RPMI8226 (cell line): ENCODE data around the gene COTL1.

Source experiments
- DNase-seq: peaks from one replicate; pipeline ENCODE4 v3.0.0-alpha.2; 2015

COTL1 gene

DNA sequence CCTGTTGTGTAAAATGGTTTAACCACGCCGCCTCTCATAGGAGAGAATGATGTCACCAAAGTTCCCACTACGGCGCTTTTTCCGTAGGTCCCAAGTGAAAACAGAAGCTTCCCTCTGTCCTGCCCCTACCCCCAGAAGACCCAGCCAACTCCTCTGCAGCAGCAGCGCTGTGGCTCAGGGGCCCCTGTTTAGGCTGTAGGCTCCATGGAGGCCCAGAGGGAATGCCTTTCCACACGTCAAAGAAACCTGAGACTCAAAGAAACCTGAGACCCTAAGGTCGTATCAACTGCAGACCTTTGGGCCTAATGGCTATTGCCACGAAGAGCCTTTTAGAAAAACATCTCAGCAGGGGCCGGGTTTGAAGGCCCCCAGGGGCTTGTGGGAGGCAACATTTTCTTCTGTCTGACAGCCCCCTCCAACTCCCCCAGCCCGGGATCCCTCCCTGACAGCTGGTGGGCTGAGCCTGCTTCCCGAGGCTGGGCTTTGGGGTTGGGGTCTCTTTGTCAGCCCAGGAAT is 70.3 kb downstream of the COTL1 start:
- no peak for DNase-seq

DNA sequence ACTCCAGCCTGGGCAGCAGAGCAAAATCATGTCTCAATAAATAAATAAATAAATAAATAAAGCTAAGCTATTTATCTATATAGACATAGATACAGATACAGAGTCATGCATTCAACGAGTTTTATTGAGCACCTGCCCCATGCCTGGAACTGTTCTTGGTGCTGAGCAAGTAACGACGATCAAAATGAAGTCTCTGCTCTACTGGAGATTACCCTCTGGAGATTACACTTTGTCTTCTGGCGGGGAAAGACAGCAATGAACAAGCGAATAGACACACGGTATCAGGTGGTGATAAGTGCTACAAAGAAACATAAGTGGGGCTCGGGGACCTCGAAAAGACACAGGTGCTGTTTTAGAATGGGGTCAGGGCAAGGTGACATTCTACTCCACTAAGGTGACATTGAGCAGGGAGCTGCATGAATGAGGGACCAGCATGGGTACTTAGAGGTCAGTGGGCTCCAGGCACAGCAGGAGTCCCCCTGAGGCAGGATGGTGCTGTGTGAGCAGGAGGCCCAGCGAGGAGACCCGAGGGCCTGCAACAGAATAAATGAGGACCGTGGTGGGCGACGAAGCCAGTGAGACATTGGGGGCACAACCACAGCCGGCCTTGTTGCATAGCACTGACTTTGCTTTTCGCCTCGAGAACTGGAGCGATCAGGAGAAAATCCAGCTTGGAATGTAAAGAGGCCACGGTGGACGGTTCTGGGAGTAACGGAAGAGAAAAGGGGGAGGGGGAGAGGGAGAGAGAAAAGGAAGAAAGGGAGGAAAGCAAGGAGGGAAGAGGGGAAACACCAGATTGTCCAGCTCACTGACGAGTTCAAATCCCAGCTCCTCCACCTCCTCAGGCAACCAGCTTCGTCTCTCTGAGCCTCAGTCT is 71.0 kb downstream of the COTL1 start:
- DNase-seq, result no peak

DNA sequence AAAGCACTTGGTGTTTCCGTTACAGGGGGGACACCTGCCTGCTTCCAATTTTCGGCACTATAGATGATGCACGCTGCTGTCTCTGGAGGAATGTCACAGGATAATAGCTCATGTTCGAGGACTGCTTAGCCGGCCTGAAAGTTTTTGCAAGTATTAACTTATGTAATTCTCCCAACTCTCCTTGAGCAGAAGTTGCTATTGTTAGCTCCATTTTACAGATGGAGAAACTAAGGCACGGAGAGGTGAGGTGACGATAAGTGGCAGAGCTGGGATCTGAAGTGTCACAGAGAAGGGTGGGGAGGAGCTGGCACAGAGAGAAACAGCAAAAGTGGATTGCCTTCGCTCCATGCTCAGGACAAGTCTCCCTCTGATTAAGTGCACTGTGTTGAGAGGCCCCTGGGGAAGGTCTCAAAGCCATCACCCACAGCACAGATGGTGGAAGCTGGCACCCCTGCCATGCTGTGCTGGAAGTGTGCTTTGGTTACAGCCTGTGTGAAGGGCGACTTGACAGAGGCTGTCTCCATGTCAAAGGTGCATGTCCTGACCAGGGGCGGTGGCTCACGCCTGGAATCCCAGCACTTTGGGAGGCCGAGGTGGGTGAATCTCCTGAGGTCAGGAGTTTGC is 72.7 kb downstream of the COTL1 start:
- no peak for DNase-seq

DNA sequence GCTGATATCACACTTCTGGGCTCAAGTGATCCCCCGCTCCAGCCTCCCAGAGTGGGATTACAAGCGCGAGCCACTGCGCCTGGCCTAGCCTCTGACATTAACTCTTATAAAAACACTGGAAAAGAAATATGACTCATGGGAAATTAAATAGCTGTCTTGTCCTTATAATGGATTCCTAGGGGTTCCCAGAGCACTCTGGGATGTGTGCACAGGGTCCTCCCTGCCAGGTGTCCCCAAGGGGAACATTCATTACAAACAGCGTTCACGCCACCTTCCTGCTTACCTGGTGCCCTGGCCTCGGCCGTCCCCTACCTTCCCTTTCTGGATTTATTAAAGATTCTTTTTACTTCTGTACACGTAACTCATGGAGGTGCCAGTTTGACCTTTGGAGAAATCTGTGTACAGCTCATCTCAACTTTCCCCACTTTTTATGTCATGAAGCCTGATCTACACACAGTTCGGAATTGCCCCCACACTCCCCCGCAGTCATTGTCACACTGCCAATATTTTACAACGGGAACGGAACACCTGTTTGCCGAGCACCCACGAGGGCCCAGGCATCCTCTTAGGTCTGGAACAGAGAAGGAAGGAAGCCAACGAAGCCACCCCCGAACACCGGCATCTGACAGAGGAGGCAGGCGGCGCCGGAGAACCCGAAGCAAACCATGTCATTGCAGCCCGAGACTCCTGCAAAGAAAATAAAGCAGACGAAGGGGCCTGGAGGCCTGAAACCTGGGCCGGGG is 73.7 kb downstream of the COTL1 start:
- no peak for DNase-seq

DNA sequence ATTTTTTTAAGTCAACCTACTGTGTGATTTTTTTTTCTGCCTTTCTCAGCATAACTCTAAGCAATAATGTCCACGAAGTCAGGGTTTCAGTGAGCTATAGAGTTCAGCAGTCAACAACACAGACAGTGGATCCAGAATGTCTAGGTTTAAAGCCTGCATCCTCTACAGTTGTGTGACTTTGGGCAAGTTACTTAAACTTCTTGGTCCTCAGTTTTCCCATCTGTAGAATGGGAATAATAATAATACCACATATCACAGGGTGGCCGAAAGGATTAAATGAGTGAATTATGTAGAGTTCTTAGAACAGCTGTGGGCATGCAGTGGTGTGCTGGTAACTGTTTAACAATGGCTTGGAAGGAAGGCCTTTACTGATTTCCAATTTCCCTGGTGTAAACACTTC is 74.6 kb downstream of the COTL1 start:
- DNase-seq, result no peak

DNA sequence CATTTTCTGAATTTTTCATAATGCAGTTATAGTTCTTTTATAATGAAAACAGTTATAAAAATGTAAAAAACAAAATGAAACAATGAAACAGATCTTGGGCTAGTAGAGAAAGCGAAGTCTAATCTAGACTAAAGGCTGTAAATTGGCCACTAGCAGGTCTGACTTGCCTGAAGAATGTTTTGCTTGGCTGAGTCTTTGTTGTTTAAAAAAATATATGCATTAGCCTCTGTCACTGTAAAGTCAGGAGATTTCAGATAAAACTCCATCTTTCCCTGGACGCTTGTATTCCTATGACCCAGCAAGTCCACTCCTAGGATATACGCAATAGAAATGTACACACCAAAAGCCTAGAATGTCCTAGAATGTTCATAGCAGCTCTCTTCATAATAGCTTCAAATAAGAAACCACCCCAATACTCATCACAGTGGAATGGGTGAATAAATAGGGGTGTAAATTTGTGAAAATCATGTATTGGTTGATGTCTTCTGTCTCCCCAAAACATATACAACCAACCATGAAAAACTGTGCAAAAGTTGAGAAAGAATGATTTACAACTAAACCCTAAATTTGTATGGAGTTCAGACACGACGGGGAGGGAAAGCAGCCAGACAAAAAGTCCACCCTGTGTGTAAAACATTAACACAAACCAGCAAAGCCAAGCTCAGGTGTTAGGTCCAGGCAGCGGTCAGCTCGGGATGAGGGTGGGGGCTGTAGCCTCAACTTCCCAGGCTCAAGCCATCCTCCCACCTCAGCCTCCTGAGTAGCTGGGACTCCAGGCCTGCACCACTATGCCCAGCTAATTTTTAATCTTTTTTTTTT is 75.7 kb downstream of the COTL1 start:
- DNase-seq, result no peak

DNA sequence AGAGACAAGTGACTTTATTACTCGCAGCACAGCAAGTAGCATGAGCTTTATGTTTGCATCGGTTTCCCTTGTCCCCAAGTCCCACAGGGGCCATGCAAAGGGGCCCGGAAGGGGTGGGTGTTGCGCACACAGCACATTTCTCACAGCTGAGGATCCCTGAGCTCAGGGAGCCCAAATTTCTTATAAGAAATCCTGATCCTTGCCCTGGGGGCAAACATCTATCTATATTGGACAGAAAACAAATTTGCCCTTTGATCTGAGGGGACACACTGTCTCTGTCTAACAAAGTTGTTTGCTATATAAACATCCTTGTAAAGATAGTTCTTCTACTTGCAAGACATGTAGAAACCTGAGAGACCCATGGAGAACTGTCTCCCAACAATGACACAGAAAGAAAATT is 77.7 kb downstream of the COTL1 start:
- DNase-seq, result no peak

DNA sequence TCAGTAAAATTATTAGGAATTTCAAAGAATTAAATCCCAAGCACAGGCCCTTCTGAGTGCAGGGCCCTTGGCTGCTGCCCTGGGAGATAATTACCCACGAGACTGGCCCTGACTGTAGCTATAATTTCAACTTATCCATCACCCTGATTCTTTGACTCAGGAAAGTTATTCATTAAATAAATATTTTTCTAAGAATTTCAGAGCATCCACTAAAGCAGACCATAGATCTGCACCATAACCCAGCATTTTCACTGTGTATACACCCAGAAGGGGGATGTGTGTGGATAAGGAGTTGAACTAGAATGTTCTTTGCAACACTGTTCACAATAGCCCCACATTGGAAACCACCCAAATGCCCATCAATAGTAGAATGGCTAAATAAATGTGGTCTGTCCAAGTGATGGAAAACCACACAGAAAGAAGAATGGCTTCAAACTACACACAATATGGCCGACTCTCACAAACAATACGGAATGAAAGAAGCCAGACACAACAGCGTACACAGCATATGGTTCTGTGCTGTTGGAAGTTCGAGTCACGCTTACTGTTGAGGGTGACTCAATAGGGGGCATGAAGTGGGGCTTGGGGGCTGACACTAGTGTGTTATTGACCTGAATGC is 79.5 kb downstream of the COTL1 start:
- no peak for DNase-seq

DNA sequence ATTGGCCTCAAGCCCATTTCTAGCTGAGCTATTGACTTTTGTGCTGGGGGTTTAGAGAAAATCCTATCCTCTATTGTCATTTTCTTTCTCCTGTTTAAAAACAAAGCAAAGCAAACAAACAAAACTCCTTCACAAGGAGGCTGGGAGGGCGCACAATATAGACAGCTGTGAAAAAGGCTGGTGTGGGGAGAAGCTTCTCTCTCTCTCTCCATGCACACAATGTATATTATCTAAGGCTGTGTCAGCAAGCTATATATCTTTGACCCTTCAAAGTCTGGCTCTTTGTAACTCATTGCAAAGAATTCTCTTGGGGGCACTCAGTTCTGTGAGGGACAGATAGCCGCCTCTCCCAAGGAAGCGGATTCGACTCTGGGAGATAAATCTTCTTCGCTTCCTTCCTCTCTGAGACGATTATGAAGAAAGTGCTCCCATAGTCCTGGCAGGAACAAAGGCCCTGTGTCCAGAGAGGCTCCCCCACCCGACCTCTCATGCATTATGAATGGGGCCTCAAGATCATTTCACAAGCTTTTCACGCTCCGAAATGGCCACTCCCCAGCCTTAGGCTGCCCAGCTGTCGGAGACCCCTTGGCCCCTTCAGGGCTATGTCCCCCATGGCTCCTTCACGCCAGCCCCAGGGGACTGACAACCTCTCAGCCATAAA is 80.3 kb downstream of the COTL1 start:
- no peak for DNase-seq

DNA sequence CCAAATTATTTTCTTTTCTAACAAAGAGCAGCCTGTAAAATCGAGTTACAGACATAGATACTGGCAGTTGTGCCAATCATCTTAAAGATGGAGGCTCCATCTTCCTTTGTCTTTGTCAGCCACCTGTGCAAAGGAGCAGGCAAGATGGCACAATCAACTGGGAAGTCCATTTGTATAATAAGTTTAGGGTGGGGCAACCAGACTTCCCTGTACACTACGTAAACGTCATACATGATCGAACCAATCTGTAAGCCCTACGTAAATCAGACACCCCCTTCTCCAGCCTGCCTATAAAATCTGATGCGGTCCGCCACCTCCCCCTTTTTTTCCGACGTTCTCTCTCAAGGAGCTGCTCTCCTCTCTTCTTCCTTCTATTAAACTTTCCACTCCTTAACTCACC is 82.0 kb downstream of the COTL1 start:
- DNase-seq, result no peak

DNA sequence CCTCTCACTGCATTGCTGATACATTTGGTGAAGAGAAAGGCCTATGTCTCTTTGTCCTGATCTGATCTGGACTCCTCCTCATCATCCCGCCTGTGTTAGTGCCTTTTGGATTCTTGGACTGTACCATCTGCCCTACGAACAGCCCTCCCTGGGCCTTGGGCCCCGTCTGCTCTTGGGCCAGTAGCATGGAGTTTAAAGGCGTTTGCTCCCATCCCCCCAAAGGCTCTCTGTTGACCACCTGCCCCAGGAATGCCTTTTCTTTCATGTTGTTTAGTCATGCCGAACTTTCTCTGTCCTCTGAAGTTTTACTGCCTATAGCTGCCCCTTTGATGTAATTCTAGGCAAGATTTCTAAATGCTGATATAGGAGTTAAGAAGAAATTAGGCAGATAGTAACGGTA is 82.5 kb downstream of the COTL1 start:
- DNase-seq, result no peak

DNA sequence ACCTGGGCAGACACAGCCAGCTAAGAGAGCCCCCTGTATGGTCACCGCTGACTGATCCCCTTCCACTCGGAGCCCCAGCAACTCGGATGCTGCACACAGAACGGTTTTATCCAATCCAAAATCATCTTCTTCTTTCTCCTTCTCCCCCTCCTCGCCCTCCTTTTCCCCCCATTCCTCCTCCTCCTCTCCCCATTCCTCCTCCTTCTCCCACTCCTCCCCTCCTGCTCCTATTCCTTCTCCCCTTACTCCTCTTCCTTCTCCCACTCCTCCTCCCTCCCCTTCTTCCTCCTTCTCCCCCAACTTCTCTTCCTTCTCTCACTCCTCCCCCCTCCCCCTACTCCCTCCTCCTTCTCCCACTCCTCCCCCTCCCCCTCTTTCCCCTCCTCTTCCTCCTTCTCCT is 83.1 kb downstream of the COTL1 start:
- DNase-seq, result no peak

DNA sequence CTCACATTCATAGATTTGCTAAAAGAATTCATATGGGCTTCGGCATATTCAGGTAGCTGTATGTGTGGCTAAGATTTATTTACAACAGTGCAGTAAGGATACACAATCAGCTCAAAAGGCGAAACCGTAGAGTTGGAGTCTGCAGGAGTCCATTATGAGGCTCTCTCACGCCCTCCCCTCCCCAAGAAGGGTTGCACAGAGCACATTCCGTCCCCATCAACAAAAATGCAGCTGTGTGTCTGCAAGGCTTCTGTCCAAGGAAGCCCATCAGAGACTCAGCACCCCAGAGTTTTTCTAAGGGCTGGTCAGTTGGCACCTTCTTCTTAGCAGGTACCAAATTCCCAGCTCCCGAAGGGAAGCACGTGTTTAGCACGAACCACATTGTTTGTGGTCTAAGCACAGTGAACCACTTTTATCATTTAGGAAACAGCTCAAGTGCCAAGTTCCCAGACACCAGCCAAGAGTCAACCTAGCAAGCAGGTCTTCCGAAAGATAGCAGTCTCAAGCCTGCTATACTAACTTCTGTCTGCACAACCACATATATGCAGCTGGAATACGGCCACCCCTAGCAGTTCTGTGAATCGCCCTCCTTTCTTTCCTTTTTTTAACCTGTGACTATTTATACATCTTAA is 84.9 kb downstream of the COTL1 start:
- DNase-seq, result no peak

DNA sequence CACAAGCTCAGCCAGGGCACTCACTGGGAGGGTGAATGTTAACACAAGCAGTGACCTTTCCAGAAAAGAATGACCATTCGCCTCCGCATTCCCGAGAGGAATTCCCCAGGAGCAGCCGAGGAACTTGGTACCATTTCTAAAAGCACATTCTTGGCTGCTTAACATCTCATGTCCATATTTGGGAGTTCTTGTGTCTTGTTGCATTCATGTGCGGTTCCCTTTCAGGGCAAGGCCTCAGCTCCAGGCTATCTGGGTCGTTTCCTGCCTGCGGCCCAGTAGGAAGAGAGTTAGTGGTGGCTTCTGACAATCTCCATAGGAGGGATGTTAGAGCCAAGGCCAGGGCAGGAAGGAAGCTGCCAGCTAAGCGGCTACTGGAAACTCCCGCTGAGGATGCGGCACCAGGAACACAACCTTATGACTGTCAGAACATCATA is 85.6 kb downstream of the COTL1 start:
- DNase-seq, result no peak

DNA sequence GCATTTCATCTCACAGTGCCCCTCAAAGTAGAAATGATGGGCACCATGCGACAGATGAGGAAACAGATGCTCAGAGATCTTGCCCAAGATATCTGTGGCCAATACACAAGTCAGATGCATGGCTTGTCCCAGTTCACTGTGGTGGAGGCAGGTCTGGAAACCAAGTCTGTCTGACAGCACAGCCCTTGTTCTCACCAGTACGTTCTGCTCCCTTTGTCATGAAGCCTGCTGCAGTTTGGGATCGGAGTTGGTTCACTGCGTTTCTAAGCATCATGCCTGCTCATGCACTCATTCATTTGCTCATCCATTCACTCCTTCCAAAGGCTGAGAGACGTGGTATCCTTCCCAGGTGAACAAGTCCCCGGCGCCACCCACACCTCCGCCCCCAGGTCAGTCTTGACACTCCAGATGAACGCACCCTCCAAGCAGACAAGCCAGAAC is 86.2 kb downstream of the COTL1 start:
- no peak for DNase-seq

DNA sequence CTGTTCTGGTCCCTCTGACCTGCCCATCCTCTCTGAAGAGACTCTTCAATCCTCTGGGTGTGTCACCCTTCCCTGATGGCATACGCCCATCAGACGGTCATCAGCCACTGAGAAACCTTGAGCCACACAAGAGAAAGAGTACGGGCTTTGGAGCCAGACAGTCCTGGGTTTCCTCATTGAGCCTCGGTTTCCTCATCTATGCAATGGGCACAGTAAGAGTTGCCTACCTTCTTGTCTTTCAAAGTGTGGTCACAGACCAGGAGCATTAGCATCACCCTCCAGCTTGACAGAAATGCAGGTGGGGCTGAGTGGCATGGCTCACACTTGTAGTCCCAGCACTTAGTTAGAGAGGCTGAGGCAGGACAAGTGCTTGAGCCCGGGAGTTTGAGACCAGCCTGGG is 87.3 kb downstream of the COTL1 start:
- DNase-seq, result no peak

DNA sequence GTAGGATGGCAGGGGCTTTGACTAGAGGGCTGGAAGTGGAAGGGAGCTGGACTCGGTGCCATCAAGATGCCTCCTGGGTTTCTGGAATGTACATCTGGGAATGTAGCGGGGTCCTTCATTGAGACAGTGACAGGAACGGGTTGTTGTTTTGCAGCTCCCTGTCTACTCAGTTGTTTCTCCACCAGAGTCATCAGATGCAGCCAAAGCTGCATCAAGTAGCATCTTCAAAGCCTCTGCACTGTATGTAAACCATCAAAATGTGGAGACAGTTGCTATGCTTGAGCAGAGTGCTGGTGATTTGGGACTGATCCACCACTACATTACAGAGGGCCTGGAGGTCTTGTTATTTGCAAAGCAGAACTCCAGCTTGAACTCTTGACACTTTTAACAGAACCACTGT is 88.3 kb downstream of the COTL1 start:
- DNase-seq, result no peak

DNA sequence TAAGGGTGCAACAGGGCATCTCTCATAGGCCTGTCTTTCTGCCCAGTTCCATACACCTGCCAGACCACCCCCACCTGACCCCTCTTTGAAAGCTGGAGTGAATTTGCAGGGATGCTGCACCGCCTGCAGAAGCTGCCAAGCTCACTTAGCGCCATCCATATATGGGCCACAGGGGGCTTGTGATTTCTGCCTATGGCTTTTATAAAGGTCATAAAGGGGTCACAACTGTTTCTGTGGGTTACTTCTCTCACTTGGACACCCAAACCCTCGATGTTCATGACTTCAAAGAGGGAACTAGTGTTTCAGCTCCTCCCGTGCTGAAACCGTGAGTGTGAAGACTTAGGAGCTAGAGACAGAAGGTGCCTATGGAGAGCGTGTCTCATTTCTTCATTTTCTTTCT is 89.6 kb downstream of the COTL1 start:
- DNase-seq, result no peak

DNA sequence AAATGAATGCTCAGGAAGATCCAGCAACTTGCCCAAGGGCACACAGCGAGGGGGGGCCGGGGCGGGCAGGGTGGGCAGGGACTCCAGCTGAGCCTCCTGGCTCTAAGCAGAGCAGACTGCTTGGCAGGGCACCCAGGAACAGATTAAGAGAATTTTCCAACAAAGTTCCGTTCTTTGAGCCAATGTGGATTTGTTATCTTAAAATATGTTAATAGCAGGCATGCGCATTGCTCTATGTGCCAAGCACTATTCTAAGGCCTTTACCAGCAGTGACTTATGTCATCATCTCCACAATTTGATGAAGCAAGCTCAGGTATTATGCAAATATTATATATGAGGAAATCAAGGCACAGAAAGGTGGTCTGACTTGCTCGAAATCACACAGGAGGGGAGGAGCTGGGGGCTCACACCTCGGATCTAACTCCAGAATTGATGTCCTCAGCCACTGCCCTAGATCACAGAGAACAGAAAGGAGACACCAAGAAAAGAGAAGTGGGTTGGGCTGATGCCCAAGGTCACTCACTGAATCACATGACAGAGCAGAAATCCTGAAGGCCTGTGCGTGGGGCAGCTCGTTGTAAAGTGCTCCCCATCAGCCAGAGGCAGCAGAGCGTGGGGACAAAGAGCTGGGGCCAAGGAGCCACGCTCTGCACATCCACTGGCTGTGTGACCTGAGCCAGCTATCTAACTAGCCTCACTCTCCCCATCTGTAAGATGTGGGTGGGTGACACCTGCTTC is 90.2 kb downstream of the COTL1 start:
- no peak for DNase-seq

DNA sequence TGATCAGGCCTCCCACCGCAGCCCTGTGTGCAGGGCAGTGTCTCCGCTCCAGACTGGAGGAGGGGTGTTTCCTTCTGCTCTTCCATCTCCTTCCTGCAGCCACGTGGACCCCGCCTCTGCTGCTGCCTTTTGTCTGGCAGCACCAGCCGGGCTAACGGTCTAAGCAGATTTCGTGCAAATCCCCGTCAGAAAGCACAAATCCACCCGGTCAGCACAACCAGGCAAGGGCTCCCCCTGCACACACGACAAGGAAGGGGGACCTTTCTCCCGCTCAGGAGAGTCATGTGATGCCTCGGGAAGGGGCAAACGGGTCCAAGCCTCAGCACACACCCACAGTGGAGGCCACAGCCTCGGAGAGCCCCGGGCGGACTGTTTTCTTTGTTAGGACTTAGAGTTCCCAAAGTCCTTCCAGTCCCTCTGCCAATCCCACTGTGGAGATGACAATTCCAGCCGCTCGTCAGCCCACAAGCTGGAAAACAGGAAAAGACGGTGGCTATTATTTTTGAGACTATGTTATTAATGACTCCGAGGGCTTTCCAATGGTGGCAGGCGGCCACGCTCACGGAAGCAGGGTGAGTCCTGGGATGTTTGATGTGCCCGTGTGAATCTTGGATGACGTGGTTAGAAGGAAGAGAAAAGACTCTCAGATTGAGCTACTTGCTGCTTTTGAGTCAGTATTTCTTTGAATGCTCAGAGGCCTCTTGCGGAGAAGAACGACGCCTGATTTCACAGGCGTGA is 90.9 kb downstream of the COTL1 start:
- no peak for DNase-seq
